NCI-H2107 (cell line): Measurements from ENCODE around the gene B3GALT4.
"Not testable (repeated sequence)": the region's sequence is repeated elsewhere in the genome, so short reads cannot be mapped to it uniquely, and the experiment has no call there.

Source experiments
- DNase-seq: peaks from one replicate; lab custom pipeline; 2025; lab: John Stamatoyannopoulos, UW

B3GALT4 gene

GRCh38 chr6:33272275-33273128, 4.4 kb upstream of the B3GALT4 start:
- no peak for DNase-seq

- no peak for DNase-seq
Measured at GRCh38 chr6:33273129-33273923, 3.6 kb upstream of the B3GALT4 start.

- DNase-seq, result no peak
Measured at GRCh38 chr6:33273924-33274902, 2.7 kb upstream of the B3GALT4 start.

- not testable (repeated sequence) for DNase-seq
Measured at GRCh38 chr6:33275795-33276580, 935 bp upstream of the B3GALT4 start.

GRCh38 chr6:33276581-33276863, 401 bp upstream of the B3GALT4 start:
- DNase-seq, result no peak

GRCh38 chr6:33277663-33278391, 904 bp downstream of the B3GALT4 start:
- DNase-seq, result no peak

GRCh38 chr6:33278392-33278741, 1.4 kb downstream of the B3GALT4 start:
- DNase-seq, result no peak

- DNase-seq, result no peak
Measured at GRCh38 chr6:33278810-33279209, 1.9 kb downstream of the B3GALT4 start.

- DNase-seq, result no peak
Measured at GRCh38 chr6:33279257-33279695, 2.4 kb downstream of the B3GALT4 start.

GRCh38 chr6:33279971-33280511, 3.1 kb downstream of the B3GALT4 start:
- peak; percentile 62 for DNase-seq

GRCh38 chr6:33280539-33280938, 3.6 kb downstream of the B3GALT4 start:
- no peak for DNase-seq

GRCh38 chr6:33285214-33285613, 8.3 kb downstream of the B3GALT4 start:
- DNase-seq, result not testable (repeated sequence)

- DNase-seq, result no peak
Measured at GRCh38 chr6:33286946-33287914, 10.3 kb downstream of the B3GALT4 start.

GRCh38 chr6:33288141-33288920, 11.4 kb downstream of the B3GALT4 start:
- DNase-seq, result no peak

GRCh38 chr6:33288921-33289783, 12.2 kb downstream of the B3GALT4 start, which contains the start of the genes PFDN6 and WDR46:
TSS of gene PFDN6 (plus strand) at chr6:33289601. CDS start at chr6:33289857, 256 bp downstream.
TSS of gene WDR46 (minus strand) at chr6:33289239. CDS start at chr6:33289170, 69 bp downstream.
- DNase-seq, result peak; percentile 38

- DNase-seq, result no peak
Measured at GRCh38 chr6:33289784-33290315, 12.9 kb downstream of the B3GALT4 start.

- DNase-seq, result no peak
Measured at GRCh38 chr6:33290459-33290858, 13.5 kb downstream of the B3GALT4 start.
